WERI-Rb-1 (cell line): Measurements from ENCODE around the gene GALNT6.

Experiments used
- DNase-seq: peaks from one replicate; pipeline ENCODE4 v3.0.0-alpha.2; 2020
- H3K27ac ChIP-seq: fragments of 250-450 bp; sonication (Bioruptor Pico); 2 replicates; pipeline ENCODE4 v1.5.1; 2020; ENCODE audit warnings: mild to moderate bottlenecking, moderate library complexity
- H3K27me3 ChIP-seq: fragments of 250-450 bp; sonication (Bioruptor Pico); 2 replicates; pipeline ENCODE4 v1.5.1; 2021; ENCODE audit warnings: mild to moderate bottlenecking, low read depth, moderate library complexity; ENCODE audit not compliant: insufficient read depth, severe bottlenecking
- H3K36me3 ChIP-seq: fragments of 250-450 bp; sonication (Bioruptor Pico); 2 replicates; pipeline ENCODE4 v1.5.1; 2020; ENCODE audit warnings: mild to moderate bottlenecking, moderate library complexity
- H3K4me3 ChIP-seq: 2 replicates; pipeline ENCODE4 v1.5.1; 2011; ENCODE audit warnings: low read depth, mild to moderate bottlenecking, control low read depth, low read length
- H3K9me3 ChIP-seq: fragments of 250-450 bp; sonication (Bioruptor Pico); 2 replicates; pipeline ENCODE4 v1.5.1; 2021; ENCODE audit warnings: mild to moderate bottlenecking, moderate library complexity; ENCODE audit not compliant: severe bottlenecking
- CTCF ChIP-seq: IDR thresholded peaks from 2 replicates; pipeline ENCODE4 v1.5.1; 2011; ENCODE audit warnings: low read depth, mild to moderate bottlenecking, control low read depth, inconsistent platforms, low read length

GALNT6 gene

GRCh38 chr12:51360315-51360714 lies 30.9 kb downstream of the GALNT6 start:
- Histone ChIP-seq H3K27ac (no peak overlapping the region), H3K27me3 (no peaks in the 10 kb centered on the region), H3K9me3 (no peaks in the 10 kb centered on the region), H3K4me3 (no peak overlapping the region), H3K36me3 (no peaks in the 10 kb centered on the region)
- no peak for DNase-seq
- TF ChIP-seq CTCF, result no peak

- no peaks in the 10 kb centered on the region for H3K9me3 ChIP-seq
- DNase-seq, result no peak
- H3K27ac ChIP-seq, result no peak overlapping the region
- H3K4me3 ChIP-seq, result no peak overlapping the region
- H3K36me3 ChIP-seq, result no peaks in the 10 kb centered on the region
- no peak for TF ChIP-seq CTCF
- no peaks in the 10 kb centered on the region for H3K27me3 ChIP-seq
Observed at GRCh38 chr12:51359851-51360250, 31.4 kb downstream of the GALNT6 start.

GRCh38 chr12:51358496-51358895 lies 32.7 kb downstream of the GALNT6 start:
- peak; percentile 13 for DNase-seq
- H3K4me3 ChIP-seq, result no peak overlapping the region
- no peaks in the 10 kb centered on the region for H3K27me3 ChIP-seq
- TF ChIP-seq CTCF, result no peak
- no peaks in the 10 kb centered on the region for H3K9me3 ChIP-seq
- H3K36me3 ChIP-seq, result no peaks in the 10 kb centered on the region
- H3K27ac ChIP-seq, result no peak overlapping the region

- H3K27me3 ChIP-seq, result no peaks in the 10 kb centered on the region
- TF ChIP-seq CTCF, result no peak
- no peak overlapping the region for H3K27ac ChIP-seq
- DNase-seq, result no peak
- H3K9me3 ChIP-seq, result no peaks in the 10 kb centered on the region
- no peaks in the 10 kb centered on the region for H3K36me3 ChIP-seq
- no peak overlapping the region for H3K4me3 ChIP-seq
Observed at GRCh38 chr12:51357374-51358047, 33.7 kb downstream of the GALNT6 start.

- peak; percentile 92 for TF ChIP-seq CTCF
- Histone ChIP-seq H3K4me3 (no peak overlapping the region), H3K9me3 (no peaks in the 10 kb centered on the region), H3K27me3 (no peaks in the 10 kb centered on the region), H3K36me3 (no peaks in the 10 kb centered on the region), H3K27ac (no peak overlapping the region)
- DNase-seq, result peak; percentile 75
Observed at GRCh38 chr12:51351913-51352532, 39.2 kb downstream of the GALNT6 start.
